GM23338 (cell line): Measurements from ENCODE around the gene DGKB. TPM values are rescaled to one million over a fixed set of nuclear protein-coding genes. Genes with fewer than 3 reads are reported as not detected.

Source experiments
- ATAC-seq: fragments of 200-7000 bp; cut with Tn5 transposase; 3 replicates; pipeline ENCODE4 v1.9.1; 2020
- DNase-seq: peaks from one replicate; pipeline ENCODE4 v3.0.0-alpha.2; 2015; ENCODE audit warnings: low spot score
- H2AFZ ChIP-seq: fragments of 200-600 bp; sonication (generic); 2 replicates; pipeline ENCODE4 v1.8.0; 2016; ENCODE audit warnings: antibody characterized with exemption, mild to moderate bottlenecking, moderate library complexity
- H3F3A ChIP-seq: fragments of 200-600 bp; sonication (generic); replicated peaks from 2 replicates; pipeline ENCODE4 v1.8.0; 2017; ENCODE audit warnings: antibody characterized with exemption, mixed run types, low read depth
- H3K27ac ChIP-seq: fragments of 200-600 bp; sonication (generic); 2 replicates; pipeline ENCODE4 v1.6.1; 2016; ENCODE audit warnings: low read depth
- H3K27me3 ChIP-seq: fragments of 200-600 bp; sonication (generic); 2 replicates; pipeline ENCODE4 v1.8.0; 2016; ENCODE audit warnings: mild to moderate bottlenecking, mixed run types, moderate library complexity; ENCODE audit not compliant: insufficient read depth
- H3K36me3 ChIP-seq: fragments of 200-600 bp; sonication (generic); 2 replicates; pipeline ENCODE4 v1.8.0; 2016; ENCODE audit warnings: mild to moderate bottlenecking; ENCODE audit not compliant: insufficient read depth
- H3K4me1 ChIP-seq: fragments of 200-600 bp; sonication (generic); 2 replicates; pipeline ENCODE4 v1.8.0; 2016; ENCODE audit warnings: mild to moderate bottlenecking, moderate library complexity; ENCODE audit not compliant: insufficient read depth
- H3K4me2 ChIP-seq: fragments of 200-600 bp; sonication (generic); 2 replicates; pipeline ENCODE4 v1.7.1; 2017; ENCODE audit warnings: mixed run types
- H3K4me3 ChIP-seq: fragments of 200-600 bp; sonication (generic); 2 replicates; pipeline ENCODE4 v1.6.1; 2016; ENCODE audit warnings: mixed run types
- H3K79me2 ChIP-seq: fragments of 200-600 bp; sonication (generic); replicated peaks from 2 replicates; pipeline ENCODE4 v1.8.0; 2017; ENCODE audit warnings: mild to moderate bottlenecking; ENCODE audit not compliant: insufficient read depth
- H3K9me2 ChIP-seq: fragments of 200-600 bp; sonication (generic); 2 replicates; pipeline ENCODE4 v1.8.0; 2017; ENCODE audit not compliant: insufficient read depth
- H4K20me1 ChIP-seq: fragments of 200-600 bp; sonication (generic); replicated peaks from 2 replicates; pipeline ENCODE4 v1.8.0; 2017; ENCODE audit warnings: mild to moderate bottlenecking; ENCODE audit not compliant: insufficient read depth
- H3K27ac Mint-ChIP-seq: 2 replicates; pipeline ENCODE4 v1.8.0; 2020; ENCODE audit warnings: inconsistent platforms, mild to moderate bottlenecking, moderate library complexity, mixed read lengths
- H3K27me3 Mint-ChIP-seq: 3 replicates; pipeline ENCODE4 v1.8.0; 2022; ENCODE audit warnings: low read depth, mild to moderate bottlenecking, moderate library complexity, mixed read lengths, inconsistent platforms; ENCODE audit not compliant: insufficient read depth, poor library complexity
- H3K36me3 Mint-ChIP-seq: 3 replicates; pipeline ENCODE4 v1.8.0; 2021; ENCODE audit warnings: low read depth, mild to moderate bottlenecking, inconsistent platforms, moderate library complexity, mixed read lengths
- H3K4me1 Mint-ChIP-seq: 3 replicates; pipeline ENCODE4 v1.8.0; 2020; ENCODE audit warnings: mild to moderate bottlenecking, inconsistent platforms, mixed read lengths
- H3K4me3 Mint-ChIP-seq: 3 replicates; pipeline ENCODE4 v1.8.0; 2021; ENCODE audit warnings: moderate library complexity, mild to moderate bottlenecking, inconsistent platforms, mixed read lengths
- H3K9me3 Mint-ChIP-seq: 3 replicates; pipeline ENCODE4 v1.8.0; 2020; ENCODE audit warnings: moderate library complexity, mild to moderate bottlenecking, inconsistent platforms, mixed read lengths
- CREB1 ChIP-seq: fragments of 250-450 bp; sonication (Bioruptor Pico); IDR thresholded peaks from 2 replicates; pipeline ENCODE4 v1.5.0; 2020; ENCODE audit warnings: low read depth, mild to moderate bottlenecking, moderate library complexity
- CTCF ChIP-seq, 2 experiments: fragments of 200-600 bp in 1 of 2; sonication (generic) in 1 of 2; conservative IDR thresholded peaks; 2 replicates each; pipeline versions ENCODE4 v1.5.1 to v1.6.1; 2016 to 2017; ENCODE audit warnings: antibody characterized with exemption in 2 of 2, low read depth in 2 of 2, mild to moderate bottlenecking in 2 of 2, moderate library complexity in 1 of 2
- EZH2 ChIP-seq: fragments of 200-600 bp; sonication (generic); IDR thresholded peaks from one replicate; pipeline ENCODE4 v1.8.0; 2017; ENCODE audit warnings: antibody characterized with exemption, mild to moderate bottlenecking, low read depth; ENCODE audit not compliant: unreplicated experiment
- EZH2phosphoT487 ChIP-seq: fragments of 200-600 bp; sonication (generic); IDR thresholded peaks from one replicate; pipeline ENCODE4 v1.8.1; 2018; ENCODE audit warnings: antibody characterized with exemption; ENCODE audit not compliant: unreplicated experiment
- JUNB ChIP-seq: IDR thresholded peaks from one replicate; pipeline ENCODE4 v1.6.1; 2016; ENCODE audit warnings: antibody characterized with exemption; ENCODE audit not compliant: unreplicated experiment
- NANOG ChIP-seq: IDR thresholded peaks from 2 replicates; pipeline ENCODE4 v1.6.1; 2016; ENCODE audit warnings: antibody characterized with exemption, borderline replicate concordance
- POLR2AphosphoS5 ChIP-seq: IDR thresholded peaks from 2 replicates; pipeline ENCODE4 v1.6.1; 2016; ENCODE audit warnings: antibody characterized with exemption, low read depth
- REST ChIP-seq: IDR thresholded peaks from one replicate; pipeline ENCODE4 v1.6.1; 2018; ENCODE audit warnings: antibody characterized with exemption; ENCODE audit not compliant: unreplicated experiment
- STAT1 ChIP-seq: IDR thresholded peaks from one replicate; pipeline ENCODE4 v1.6.1; 2016; ENCODE audit warnings: antibody characterized with exemption; ENCODE audit not compliant: unreplicated experiment
- ZNF331 ChIP-seq: fragments of 250-450 bp; sonication (Bioruptor Pico); IDR thresholded peaks from 2 replicates; pipeline ENCODE4 v1.5.0; 2020; ENCODE audit warnings: low read depth, mild to moderate bottlenecking, moderate library complexity
- ZNF462 ChIP-seq: fragments of 250-450 bp; sonication (Bioruptor Pico); IDR thresholded peaks from 2 replicates; pipeline ENCODE4 v1.5.0; 2020; ENCODE audit warnings: mild to moderate bottlenecking, moderate library complexity
- polyA plus RNA-seq: library from polyadenylated mRNA; unstranded; fragments of >200 nt; fragmentation: Nextera tagmentation; extraction: Ambion mirVana; gene quantifications from 2 replicates; pipeline ENCODE4 v1.2.1, GENCODE V29; 2016
- total RNA-seq: library from RNA; depleted of rRNA; stranded (reverse); fragments of >200 nt; shearing (Covaris generic); gene quantifications from 2 replicates; pipeline ENCODE4 v1.2.3, GENCODE V29; 2014
- TF ChIP-seq, protein P1 (sequence below): IDR thresholded peaks from 2 replicates; pipeline ENCODE4 v1.6.1; 2016; ENCODE audit warnings: antibody characterized with exemption

DGKB gene
- total and polyA plus RNA-seq, 2 experiments from 2014 or later, result 4.8 to 11.5 TPM

DNA sequence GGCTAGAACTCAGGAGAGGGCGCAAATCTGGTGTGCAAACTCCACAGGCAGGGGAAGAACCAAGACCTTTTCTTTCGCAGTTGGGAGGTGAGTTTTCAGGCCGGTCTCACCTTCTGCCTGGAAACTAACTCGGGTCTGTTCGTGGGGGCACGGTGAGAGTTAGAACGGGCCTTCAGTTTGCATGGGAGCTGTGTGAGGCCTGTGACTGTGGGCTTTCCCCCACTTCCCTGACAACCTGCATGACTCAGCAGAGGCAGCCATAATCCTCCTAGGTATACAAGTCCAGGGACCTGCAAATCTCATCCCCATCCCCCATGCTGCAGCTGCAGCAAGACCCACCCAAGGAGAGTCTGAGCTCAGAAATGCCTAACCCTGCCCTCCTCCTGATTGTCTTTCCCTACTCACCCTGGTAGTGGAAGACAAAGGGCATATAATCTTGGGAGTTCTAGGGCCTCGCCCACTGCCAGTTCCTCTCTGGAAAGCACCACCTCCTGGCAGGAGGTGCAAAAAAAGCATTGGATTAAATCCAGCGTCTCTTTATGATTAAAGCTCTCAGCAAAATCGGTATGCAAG is 718.2 kb downstream of the DGKB start:
- Mint-ChIP-seq H3K4me3 (no peak overlapping the region), H3K36me3 (peaks cover 9% of the 10 kb centered on the region; the same call in 1 of the 3 replicates), H3K27me3 (no peaks in the 10 kb centered on the region), H3K9me3 (peaks cover 5% of the 10 kb centered on the region), H3K27ac (peak overlapping the region; percentile 89), H3K4me1 (no peaks in the 10 kb centered on the region)
- no peaks in the 10 kb centered on the region for H3F3A ChIP-seq
- no peak for ATAC-seq
- no peaks in the 10 kb centered on the region for H3K27me3 ChIP-seq
- H3K9me2 ChIP-seq, result no peaks in the 10 kb centered on the region; the same call in 1 of the 2 replicates
- H3K4me2 ChIP-seq, result no peak overlapping the region
- H3K4me3 ChIP-seq, result no peak overlapping the region
- no peaks in the 10 kb centered on the region for H3K4me1 ChIP-seq
- TF ChIP-seq CREB1 (CRISPR knock-in tag) (no peak), REST (no peak), ZNF462 (CRISPR knock-in tag) (no peak), CTCF (conservative IDR thresholded peaks at IDR 0.05; ENCODE audit: low read depth in 2 of 2) (no peak), EZH2 (no peak), STAT1 (no peak), POLR2AphosphoS5 (no peak), ZNF331 (no peak), NANOG (no peak), EZH2phosphoT487 (no peak), JUNB (no peak)
- TF ChIP-seq, protein P1, sequence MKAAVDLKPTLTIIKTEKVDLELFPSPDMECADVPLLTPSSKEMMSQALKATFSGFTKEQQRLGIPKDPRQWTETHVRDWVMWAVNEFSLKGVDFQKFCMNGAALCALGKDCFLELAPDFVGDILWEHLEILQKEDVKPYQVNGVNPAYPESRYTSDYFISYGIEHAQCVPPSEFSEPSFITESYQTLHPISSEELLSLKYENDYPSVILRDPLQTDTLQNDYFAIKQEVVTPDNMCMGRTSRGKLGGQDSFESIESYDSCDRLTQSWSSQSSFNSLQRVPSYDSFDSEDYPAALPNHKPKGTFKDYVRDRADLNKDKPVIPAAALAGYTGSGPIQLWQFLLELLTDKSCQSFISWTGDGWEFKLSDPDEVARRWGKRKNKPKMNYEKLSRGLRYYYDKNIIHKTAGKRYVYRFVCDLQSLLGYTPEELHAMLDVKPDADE, result no peak
- H3K27ac ChIP-seq, result no peak overlapping the region
- H4K20me1 ChIP-seq, result no peaks in the 10 kb centered on the region
- no peaks in the 10 kb centered on the region for H3K36me3 ChIP-seq
- no peak for DNase-seq
- H2AFZ ChIP-seq, result 0 out of 2 replicates have a peak overlapping the region, but pooled peaks have one; percentile 15
- H3K79me2 ChIP-seq, result no peaks in the 10 kb centered on the region
